ENCODE measurements around the gene DEFB110. TPM values are rescaled to one million over a fixed set of nuclear protein-coding genes. Genes with fewer than 3 reads are reported as not detected.

The DEFB110 gene
- polyA plus RNA-seq (2013, experiment 1 of 2; ENCODE audit: insufficient read length): not detected
- polyA plus RNA-seq (2013, experiment 2 of 2; ENCODE audit: insufficient read length): not detected

DNA sequence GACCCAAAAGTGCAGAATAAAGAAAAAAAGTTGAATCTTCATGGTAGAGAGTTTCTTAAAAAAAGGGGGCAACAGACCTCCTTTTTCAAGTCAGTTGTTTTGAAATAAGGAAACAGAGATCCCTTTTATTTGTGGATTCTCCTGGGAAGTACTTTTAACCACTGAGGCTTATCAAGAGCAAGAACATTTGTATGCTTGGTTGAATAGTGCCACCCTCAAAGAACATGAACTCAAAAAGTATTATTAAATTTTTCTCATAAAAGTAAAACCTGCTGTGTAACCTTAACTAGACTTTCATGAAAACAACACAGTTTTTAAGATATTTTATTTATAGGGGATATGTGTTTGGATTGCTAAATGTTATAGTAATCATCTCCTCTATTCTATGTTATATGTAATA lies at the start of gene DEFB110:
DEFB110 (minus strand) TSS at position 101 of the 400 bp plus-strand sequence; CDS start at position 42, 59 bp downstream.
- DNase-seq: no peak

GRCh38 chr6:50070101-50070500 lies 48.3 kb upstream of the DEFB110 start:
- DNase-seq: no peak

GRCh38 chr6:50062051-50062450 lies 40.3 kb upstream of the DEFB110 start:
- DNase-seq: no peak

GRCh38 chr6:50056242-50056641 lies 34.4 kb upstream of the DEFB110 start:
- no peak for DNase-seq

DNA sequence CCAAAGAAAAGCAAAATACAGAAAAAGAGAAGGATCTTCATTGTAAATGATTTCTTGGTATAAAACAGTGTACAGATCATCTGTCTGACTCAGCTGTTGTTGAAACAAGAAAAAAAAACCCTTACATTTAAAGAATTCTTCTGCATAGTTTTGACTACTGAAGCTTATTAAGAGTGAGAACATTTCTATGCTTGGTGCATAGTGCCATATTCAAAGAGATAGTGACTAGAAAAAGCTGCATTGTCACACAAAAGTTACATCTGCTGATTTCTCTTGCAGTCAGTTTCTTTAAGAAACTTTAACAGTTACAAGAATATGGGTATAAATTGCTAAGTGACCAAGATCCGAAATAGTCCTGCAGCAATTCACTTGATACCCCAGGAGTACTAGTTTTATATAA lies 28.0 kb upstream of the DEFB110 start, which contains the start of gene DEFB112:
DEFB112 (minus strand) TSS at position 101 of the 400 bp plus-strand sequence; CDS start at position 41, 60 bp downstream.
- no peak for DNase-seq

DNA sequence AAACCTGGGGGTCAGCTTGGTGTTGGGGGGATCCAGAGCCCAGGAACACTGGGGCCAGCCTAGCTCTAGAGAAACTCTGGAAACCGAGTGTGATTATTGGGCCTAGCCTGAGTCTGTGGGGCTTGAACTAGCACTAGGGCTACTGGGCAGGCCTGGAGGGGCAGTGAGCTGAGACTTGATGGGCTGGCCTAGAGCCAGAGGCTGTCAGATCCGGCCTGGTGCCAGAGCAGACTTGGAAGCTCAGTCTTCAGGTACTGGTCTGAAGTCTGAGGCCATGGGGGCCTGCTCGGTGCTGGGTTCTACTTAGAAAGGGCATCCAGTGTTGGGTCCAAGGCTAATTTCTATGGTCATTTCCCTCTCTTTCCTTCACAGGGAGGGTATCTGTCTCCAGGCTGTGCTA lies 25.2 kb upstream of the DEFB110 start:
- no peak for DNase-seq

DNA sequence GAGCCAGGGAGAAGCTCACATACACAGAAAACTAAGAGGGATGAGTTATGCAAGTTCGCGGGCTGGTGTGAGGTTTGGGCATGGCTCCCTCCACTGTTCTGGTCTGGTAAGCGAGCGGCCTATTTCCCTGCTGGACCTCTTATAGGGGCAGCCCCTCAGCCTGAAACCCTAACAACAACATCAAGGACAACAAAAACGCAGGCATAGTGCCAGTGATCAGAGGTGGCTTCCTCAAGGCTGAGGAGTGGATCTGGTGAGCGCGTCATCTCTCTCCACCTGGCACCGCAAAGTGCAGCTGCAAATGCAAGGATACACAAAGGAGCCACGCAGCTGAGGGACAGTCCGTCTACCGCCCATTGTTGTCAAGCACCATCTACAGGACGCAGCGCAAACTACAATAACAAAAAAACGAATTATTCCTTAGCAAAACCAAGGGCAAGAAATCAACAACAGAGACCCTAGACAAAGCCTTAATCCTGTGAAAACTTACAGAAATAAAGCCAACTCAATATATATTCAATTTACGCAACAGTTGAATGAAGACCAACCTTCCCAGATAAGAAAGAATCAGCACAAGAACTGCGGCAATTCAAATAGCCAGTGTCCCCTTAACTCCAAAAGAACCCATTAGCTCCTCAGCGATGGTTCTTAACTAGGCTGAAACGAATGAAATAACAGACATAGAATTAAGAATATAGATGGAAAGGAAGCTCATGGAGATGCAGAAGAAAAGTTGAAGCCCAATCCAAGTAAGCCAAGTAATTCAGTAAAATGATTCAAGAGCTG lies 9.2 kb upstream of the DEFB110 start:
- DNase-seq: no peak

DNA sequence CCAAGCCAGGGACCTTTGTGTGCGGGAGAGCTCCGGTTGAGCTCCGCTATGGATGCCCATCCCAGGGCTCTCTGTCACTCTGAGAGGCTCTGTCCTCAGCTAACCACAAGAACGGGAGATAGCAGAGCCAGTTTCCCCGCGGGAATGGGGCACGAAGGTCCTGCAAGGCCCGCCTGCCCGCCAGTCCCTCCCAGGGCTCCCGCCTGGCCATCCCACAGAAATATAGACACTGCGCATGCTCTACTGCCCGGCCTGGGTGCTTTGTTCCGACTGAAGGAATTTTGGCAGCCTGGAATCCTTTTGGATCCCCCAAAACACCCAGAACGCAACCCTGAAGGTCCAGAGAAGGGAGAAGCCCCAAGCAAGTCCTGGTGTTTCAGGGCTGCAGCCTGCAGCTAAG lies 8.6 kb upstream of the DEFB110 start:
- no peak for DNase-seq

DNA sequence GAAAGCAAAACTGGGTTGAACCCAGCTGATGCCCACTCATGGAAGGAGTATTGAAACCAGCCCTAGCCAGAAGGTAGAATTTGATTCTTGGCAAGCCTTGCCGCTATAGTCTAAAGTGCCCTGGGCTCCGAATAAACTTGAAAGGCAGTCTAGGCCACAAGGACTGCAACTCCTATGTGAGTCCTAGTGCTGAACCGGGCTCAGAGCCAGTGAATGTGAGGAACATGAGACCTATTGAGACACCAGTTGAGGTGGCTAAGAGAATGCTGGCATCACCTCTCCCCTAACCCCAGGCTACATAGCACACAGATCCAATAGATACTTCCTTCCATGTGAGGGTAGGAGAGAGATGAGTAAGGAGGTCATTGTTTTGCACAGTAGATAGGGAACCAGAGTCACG lies 3.5 kb upstream of the DEFB110 start:
- no peak for DNase-seq

- DNase-seq: peak; percentile 33
Observed at GRCh38 chr6:50007819-50008218, 14.0 kb downstream of the DEFB110 start.

- no peak for DNase-seq
Observed at GRCh38 chr6:50003139-50003538, 18.7 kb downstream of the DEFB110 start.

- no peak for DNase-seq
Observed at GRCh38 chr6:49995278-49995677, 26.5 kb downstream of the DEFB110 start.

GRCh38 chr6:49988900-49989299 lies 32.9 kb downstream of the DEFB110 start:
- no peak for DNase-seq

GRCh38 chr6:49987749-49988148 lies 34.0 kb downstream of the DEFB110 start:
- DNase-seq: no peak

- DNase-seq: no peak
Observed at GRCh38 chr6:49986551-49986950, 35.2 kb downstream of the DEFB110 start.

GRCh38 chr6:49982046-49982445 lies 39.7 kb downstream of the DEFB110 start:
- no peak for DNase-seq

DNA sequence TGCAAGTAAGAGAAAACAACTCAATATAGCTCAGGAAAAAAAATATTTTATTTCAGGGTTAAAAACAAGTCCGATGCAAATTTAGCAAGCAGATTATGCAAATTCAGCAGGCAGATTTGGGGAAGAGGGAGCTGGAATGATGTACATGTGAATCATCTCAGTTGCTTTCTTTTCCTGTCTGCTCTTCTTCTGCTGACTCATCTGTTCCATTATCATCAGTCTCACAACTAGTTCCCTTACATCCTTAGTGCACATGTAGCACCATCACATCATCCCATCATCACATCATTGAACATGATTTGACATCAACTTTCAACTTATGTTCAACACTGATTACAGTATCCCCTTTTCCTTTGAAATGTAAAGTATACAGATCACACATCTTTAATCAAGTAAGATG lies 40.9 kb downstream of the DEFB110 start:
- peak; percentile 32 for DNase-seq

GRCh38 chr6:49979584-49979983 lies 42.2 kb downstream of the DEFB110 start:
- DNase-seq: no peak

DNA sequence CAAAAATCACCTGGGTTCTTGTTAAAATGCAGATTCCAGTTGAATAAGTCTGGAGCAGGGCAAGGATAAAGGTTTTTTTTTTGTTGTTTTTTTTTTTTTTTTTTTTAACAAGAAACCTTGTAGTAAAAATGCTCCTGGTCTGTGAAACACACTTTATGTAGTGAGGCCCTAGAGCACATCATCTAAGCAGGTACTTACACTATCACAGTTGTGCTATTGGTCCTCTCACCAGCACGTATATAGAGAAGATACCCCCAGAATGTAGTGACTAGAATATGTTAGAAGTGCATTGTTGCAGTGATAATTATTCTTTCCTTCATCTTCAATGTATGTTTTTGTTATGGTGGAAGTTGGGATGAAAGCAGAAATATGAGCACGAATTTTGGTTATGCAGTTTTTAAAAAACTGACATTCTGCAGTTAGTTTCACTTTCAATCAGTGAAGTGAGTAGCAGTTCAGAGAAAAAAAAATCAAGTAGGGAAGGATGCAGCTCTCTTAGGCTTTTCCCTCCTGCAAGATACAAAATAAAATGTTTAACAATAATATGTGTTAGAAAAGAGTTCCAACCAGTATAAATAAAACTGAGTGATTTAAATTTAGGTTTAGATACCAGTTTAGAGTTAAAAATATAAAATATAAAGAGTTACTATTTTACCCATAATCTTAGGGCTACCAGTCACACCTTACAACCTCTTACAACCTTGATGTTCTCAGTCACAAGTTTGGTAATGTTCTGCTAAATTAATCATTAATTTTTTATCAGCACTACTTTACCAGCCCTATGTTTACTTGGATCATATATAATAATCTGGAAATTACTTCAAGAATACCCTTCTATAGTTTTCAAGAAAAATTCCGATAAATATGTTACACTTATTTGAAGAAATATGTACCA lies 43.2 kb downstream of the DEFB110 start:
- no peak for DNase-seq

DNA sequence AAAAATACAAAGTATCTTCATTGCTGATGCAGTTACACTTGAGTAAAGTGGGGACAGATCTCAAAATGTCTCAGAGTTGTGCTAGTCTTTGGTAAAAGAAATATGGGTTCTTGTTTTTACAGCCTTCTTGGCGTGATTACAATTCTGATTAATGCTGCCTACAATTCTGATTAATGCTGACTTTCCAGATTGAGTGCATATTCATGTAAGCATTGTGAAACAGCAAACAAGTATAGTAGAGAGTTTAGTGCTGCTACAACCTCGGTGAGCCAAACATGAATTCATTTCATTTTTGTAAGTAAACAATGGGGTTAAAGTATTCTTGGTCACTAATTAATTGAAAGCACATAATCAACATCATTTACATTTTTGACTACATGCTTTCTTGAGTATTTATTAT lies 52.2 kb downstream of the DEFB110 start, which contains the start of gene DEFB113:
DEFB113 (minus strand) TSS at position 21 of the 400 bp plus-strand sequence; CDS start at position 21, 0 bp downstream.
- no peak for DNase-seq

All from fibroblast of skin of abdomen (primary cell).